ENCODE measurements around the gene TRAF7.

- TF ChIP-seq CTCF (IDR thresholded peaks at IDR 0.05; ENCODE audit: low read length) (no peak), EZH2phosphoT487 (IDR thresholded peaks at IDR 0.05; ENCODE audit: low read length) (no peak)
These were observed 22.0 kb downstream of the TRAF7 start for GRCh38 chr16:2177561-2177960.

Data from MM.1S (cell line).